GM12865 (cell line): ENCODE measurements around the gene FTSJ1.
"Not testable (repeated sequence)": the region's sequence is repeated elsewhere in the genome, so short reads cannot be mapped to it uniquely, and the experiment has no call there.

Experiments
- DNase-seq: peaks from one replicate; pipeline ENCODE4 v3.0.0; 2010; ENCODE audit warnings: low read depth
- H3K4me3 ChIP-seq: 2 replicates; pipeline ENCODE4 v1.5.1; 2011; ENCODE audit warnings: mild to moderate bottlenecking, low read depth, low read length, control low read depth
- CTCF ChIP-seq: IDR thresholded peaks from 2 replicates; pipeline ENCODE4 v1.5.1; 2011; ENCODE audit warnings: low read length, control low read depth, low read depth, inconsistent platforms; ENCODE audit not compliant: insufficient read depth; ENCODE audit errors: missing control alignments

FTSJ1 gene

GRCh38 chrX:48522291-48522690 is 46.3 kb downstream of the FTSJ1 start:
- no peak for TF ChIP-seq CTCF
- peak overlapping the region; percentile 82 for H3K4me3 ChIP-seq
- no peak for DNase-seq

- H3K4me3 ChIP-seq: peak overlapping the region; percentile 13; the same call in 1 of the 2 replicates
- no peak for TF ChIP-seq CTCF
- DNase-seq: no peak
Measured at GRCh38 chrX:48523682-48524081, 47.7 kb downstream of the FTSJ1 start.

GRCh38 chrX:48525853-48526252 is 49.9 kb downstream of the FTSJ1 start:
- not testable (repeated sequence) for DNase-seq, H3K4me3 ChIP-seq

- no peak for TF ChIP-seq CTCF
- H3K4me3 ChIP-seq: no peak overlapping the region
- no peak for DNase-seq
Measured at GRCh38 chrX:48530736-48531135, 54.7 kb downstream of the FTSJ1 start.

GRCh38 chrX:48531358-48531959 is 55.5 kb downstream of the FTSJ1 start:
- DNase-seq: no peak
- no peak for TF ChIP-seq CTCF
- no peak overlapping the region for H3K4me3 ChIP-seq

GRCh38 chrX:48532161-48532560 is 56.2 kb downstream of the FTSJ1 start:
- H3K4me3 ChIP-seq: no peak overlapping the region
- no peak for TF ChIP-seq CTCF
- DNase-seq: no peak

- no peak overlapping the region for H3K4me3 ChIP-seq
- no peak for DNase-seq
- no peak for TF ChIP-seq CTCF
Measured at GRCh38 chrX:48533165-48533564, 57.2 kb downstream of the FTSJ1 start.
